HG03575 (cell line): ENCODE data around the gene UNC79.

Source experiments
- ATAC-seq: cut with Tn5 transposase; IDR thresholded peaks from one replicate; pipeline ENCODE4 v1.9.1; 2021; ENCODE audit not compliant: unreplicated experiment, insufficient number of reproducible peaks, low FRiP score; ENCODE audit errors: extremely low read depth

Gene UNC79

DNA sequence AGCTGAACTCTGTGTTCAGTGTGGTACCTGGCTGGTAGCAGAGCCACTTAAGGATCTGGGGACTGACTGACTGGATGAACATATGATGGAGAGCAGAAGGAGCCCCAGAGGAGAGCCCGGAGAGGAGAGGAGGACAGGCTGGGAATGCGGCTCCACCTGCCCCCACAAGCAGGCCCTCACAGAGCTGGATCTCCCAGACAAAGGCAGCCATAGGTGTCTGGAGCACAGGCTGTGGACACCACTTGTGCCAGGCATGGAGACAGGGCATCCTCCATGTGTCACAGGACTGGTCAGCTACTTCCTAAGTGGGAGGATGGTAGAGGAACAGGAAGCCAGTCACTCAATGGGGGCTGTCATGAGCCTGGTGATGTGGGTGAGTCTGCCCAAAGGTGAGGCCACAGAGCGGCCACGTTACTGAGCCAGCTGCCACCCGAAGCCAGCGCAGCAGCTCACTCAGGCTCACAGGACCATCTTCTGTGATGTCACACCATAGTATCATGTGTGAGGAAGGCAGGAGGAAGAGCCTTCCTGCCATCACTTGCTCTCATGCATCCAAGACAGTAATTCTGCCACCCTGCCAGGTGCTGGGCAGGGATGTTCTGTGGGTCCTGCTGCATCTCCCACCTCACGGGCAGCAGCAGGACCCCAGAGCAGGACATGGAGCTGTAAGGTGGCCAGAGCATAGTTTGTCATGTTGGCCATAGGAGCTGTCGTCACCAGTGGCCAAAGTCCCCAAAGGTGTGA, 285.4 kb downstream of the UNC79 start:
- no peak for ATAC-seq

- ATAC-seq = no peak
Observed at GRCh38 chr14:93716746-93717667, 286.3 kb downstream of the UNC79 start.

GRCh38 chr14:93717668-93718320, 287.1 kb downstream of the UNC79 start:
- ATAC-seq = no peak

DNA sequence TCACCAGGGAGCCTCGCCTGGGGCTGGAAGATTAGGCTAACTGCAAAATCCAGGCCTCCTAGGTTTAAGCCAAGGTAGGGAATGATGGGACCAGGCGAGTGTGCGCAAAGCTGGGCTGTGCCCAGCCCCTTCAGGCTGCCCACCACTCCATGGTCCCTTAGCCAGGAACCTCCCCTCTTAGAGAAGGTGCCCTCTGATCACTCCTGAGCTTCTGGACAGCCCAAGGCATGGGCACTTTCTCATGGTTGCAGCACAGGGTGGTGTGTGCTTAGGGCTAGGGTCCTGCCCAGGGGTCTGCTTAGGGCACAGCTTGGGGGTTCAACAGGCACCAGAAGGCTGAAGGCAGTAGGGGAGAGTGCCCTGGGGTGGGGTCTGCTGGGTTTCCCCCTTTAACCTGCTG, 288.5 kb downstream of the UNC79 start:
- ATAC-seq = no peak

GRCh38 chr14:93720076-93720815, 289.5 kb downstream of the UNC79 start:
- ATAC-seq = no peak

GRCh38 chr14:93720981-93721483, 290.3 kb downstream of the UNC79 start:
- no peak for ATAC-seq

DNA sequence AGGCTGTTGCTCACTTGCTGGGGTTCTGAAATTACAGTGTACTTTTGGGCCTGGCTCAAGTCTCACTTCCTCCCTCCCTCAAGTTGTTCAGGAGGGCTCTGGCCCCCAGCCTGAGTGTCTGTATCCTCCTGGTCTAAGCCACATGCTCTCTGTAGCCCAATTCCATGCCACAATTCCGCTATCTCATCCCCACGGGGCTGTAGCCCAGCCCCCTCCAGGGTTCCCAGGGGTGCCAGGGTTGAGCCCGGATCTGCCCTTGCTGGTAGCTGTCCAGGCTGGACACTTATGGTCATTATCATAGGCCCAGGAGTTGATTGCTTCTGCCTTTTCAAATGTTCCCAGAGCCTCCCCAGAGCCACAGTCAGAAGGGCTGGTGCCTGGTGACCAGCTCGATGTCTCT, 292.3 kb downstream of the UNC79 start:
- ATAC-seq = no peak

GRCh38 chr14:93725002-93725582, 294.4 kb downstream of the UNC79 start:
- no peak for ATAC-seq

GRCh38 chr14:93725993-93726392, 295.3 kb downstream of the UNC79 start:
- ATAC-seq = no peak

DNA sequence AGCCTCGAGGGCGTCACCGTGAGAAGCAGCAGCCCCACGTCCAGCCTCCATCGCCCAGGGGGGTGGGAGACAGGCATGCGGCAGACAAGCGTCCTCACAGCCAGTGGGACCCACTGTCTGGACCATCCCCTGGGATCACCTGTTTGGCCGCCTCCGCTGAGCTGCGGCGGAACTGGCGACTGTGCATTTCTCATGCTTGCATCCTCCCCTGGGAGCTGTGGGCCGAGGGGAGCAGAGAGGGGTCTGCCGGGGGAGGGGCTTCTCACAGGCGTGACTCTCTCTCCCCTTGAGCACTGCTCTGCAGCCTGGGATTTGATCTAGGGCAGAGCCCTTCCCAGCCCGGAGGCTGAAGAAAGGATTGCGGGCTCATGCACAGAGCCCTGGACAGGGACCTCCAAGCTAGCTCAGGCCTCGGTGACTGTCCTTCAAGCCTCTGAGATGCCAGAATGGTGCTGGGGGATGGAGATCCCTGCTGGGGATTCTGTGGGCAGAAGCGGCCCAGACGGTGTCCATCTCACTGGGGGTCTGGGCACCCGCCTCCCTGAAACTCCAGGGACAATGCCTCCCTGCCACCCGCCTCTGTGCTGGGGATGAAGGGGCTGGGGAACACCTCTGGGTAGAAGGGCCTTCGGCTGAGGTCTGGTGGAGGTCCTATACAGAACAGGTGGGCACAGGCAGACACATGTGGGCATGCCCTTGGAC, 296.5 kb downstream of the UNC79 start:
- ATAC-seq = no peak

GRCh38 chr14:93727917-93728650, 297.3 kb downstream of the UNC79 start:
- ATAC-seq = no peak

DNA sequence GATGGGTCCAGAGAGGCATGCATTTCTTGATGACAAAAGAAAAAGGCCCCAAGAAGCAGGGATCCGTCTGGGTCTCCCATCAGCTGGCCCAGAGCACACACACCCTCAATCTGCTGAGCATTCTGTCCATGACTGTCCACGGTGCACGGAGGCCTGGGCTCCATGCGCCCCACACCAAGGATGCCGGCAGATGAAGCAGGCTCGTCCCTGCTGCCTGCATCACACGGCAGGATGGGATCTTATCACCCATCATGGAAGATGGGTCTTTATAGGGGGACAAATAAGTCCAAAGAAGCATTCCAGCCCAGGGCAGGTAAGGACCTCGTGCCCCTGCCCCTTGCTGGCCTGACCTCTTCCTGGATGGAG, 297.9 kb downstream of the UNC79 start:
- ATAC-seq = no peak

- ATAC-seq = no peak
Observed at GRCh38 chr14:93729993-93730392, 299.3 kb downstream of the UNC79 start.

GRCh38 chr14:93731753-93732152, 301.0 kb downstream of the UNC79 start:
- no peak for ATAC-seq

- ATAC-seq = no peak
Observed at GRCh38 chr14:93732524-93732923, 301.8 kb downstream of the UNC79 start.

GRCh38 chr14:93733231-93733630, 302.5 kb downstream of the UNC79 start:
- ATAC-seq = no peak

GRCh38 chr14:93733631-93734030, 302.9 kb downstream of the UNC79 start:
- no peak for ATAC-seq
